NCI-H1694 (cell line): Measurements from ENCODE around the gene LAMB4.

Experiments used
- DNase-seq: peaks from one replicate; lab custom pipeline; 2025; lab: John Stamatoyannopoulos, UW

The LAMB4 gene

DNA sequence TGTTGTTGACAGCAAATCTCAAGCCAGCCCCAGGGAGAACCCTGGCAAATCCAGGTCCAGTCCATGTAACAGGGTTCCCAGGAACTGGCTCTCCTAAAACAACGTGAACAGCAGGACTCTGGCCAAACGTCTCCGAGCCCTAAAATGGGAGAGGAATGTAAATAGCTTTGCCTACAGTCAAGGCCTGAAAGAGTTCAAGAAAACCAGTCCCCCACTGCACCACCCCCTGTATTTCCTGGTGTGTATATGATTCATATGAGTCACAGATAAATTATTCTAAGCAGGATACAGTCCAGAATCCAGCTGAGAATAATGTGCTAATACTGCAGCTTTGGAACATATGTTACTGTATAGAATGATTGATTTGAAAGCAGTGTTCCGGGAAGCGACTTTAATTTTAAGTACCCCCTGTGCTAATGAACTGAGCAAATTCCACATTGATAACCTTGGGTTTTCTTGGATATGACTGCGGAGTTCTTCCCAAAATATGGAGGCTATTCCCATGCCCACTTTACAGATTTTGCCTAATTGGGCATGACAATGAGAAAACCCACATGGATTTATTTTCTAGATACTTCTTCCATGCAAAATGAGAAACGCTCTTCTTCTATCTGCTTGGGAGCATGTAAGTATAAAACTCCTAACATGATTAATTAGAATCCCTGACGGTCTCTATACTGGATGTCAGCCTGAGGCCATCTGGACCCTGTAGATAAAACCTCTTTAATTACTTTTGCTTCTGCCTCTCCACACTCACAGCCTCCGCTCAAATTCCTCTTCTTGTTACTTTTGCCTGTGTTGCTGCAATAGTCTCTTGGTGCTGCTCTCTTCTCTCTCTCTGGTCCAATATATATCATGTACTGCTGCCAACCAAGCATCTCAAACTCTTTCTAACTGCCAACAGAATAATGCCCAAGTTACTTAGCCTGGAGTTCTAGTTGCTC, 50.2 kb downstream of the LAMB4 start:
- peak; percentile 69 for DNase-seq

DNA sequence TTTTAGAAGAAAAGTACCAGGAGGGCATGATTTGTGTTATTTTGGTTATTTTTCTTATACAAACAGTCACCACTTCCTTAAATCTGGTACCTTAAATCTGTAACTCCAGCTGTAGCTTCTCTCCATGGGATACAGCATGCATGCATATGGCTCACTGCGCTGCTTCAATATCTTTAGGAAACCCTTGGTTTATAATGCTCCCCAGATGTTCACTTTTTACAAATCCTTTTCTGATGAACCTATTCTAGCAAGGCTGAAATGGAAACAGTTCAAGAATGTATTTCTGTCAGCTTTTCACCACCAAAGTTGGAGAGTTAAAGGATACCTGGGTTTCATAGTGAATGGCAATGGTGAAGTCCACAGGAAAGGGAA, 50.9 kb downstream of the LAMB4 start:
- no peak for DNase-seq

DNA sequence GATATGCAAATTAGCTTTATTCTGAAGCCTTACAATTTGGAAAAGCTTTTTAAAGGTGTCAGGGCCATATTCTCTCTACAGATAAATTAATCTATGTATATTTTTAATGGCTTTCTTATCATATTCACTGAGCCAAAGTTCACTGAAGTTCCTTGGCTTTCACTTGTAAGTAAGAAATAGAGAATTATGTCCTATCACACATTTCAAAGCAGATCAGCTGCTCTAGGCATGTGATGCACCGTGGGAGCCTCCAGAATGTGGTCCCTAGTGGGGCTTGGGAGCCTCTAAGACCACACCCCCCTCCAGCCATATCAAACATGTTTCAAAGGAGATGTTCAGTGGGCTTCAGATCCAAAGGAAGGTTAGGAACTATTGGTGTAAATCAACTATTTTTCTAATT, 51.5 kb downstream of the LAMB4 start:
- DNase-seq, result no peak

DNA sequence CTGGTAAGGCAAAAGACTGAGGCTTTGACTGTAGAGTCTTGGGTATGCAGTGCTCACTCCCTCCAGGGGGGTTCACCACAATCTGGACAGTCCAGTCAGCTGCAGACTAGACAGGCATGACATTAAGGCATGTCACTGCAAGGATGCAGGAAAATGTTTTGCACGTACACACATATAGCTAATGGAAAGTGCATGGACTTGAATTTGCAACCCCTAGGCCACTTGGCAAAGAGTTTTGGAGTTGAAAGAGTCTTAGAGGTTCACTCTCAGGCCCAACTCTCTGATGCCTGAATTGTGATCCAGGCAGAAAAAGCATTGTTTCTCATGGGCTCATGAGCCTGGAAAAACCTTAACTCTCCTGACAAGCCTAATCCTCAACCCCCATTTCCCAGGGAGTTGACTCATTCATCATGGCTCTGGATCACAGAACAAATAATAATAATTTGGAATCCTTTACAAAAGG, 51.9 kb downstream of the LAMB4 start:
- DNase-seq, result no peak

DNA sequence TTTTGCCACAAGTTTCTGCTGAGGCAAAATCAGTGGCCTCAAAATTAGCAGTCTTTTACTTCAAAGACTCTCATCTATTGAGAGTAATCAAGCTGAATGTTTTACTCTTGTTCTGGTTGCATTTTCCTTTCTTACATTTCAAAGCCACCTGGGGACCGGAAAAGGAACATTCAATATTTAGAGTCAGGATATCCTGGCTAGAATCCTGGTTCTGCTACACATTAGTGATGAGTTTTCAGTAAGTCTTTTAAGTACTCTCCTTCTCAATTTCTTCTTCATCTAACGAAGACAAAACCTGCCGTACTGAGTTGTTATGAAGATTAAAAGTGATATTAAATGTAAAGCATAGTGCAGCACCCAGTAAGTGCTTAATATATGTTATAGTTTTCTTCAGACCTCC, 52.5 kb downstream of the LAMB4 start:
- DNase-seq, result no peak

DNA sequence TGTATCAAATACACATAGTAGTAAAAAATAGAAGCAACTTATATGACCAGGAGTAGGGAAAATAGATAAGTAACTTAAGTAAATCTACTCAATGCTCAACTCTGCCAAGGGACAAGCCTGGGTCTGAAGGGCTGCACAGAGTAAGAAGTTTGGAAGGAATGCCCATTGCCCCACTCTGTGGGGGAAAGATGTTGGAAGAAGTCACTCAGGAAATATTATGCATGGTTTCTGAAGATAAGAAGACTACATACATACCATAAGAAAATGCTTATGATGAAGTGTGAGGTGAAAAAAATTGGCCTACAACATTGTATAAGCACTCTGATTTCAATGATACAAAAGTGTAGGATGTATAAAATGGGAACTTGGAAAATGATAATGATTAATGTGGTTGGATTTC, 54.0 kb downstream of the LAMB4 start:
- DNase-seq, result no peak

DNA sequence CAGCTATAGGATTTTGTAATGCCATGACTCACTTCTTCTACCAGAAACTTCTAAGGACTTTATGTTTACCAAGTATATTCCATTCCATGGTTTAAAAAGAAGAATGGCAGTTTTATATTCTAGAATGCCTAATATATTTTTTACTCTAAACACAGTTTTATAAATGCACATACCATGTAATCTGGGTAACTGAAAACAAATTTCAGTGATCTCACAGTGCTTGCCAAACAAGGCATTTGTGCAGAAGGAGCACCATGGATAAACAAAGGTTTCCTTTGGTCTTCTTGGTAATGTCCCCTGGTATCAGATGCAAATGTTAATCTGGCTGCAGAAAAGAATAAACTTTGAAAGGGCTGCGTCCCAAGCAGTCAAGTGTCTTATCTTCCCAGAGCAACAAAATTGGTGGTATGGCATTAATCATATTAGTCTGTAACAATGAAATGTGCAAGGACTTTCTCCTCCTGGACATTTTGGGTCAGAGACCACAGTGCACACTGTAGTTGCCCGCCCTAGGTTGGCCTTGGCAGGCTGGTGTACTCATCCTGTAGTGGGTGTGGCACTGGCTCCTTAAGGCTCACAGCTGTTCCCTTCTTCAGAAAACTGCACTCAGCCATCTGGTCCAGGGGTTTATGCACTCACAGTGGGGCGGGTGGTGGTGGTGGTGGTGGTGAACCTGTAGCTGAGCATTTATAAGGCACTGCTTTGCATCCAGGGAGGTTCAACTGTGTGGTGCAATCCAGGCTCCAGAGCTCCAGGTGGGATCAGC, 56.7 kb downstream of the LAMB4 start:
- DNase-seq, result peak; percentile 8

DNA sequence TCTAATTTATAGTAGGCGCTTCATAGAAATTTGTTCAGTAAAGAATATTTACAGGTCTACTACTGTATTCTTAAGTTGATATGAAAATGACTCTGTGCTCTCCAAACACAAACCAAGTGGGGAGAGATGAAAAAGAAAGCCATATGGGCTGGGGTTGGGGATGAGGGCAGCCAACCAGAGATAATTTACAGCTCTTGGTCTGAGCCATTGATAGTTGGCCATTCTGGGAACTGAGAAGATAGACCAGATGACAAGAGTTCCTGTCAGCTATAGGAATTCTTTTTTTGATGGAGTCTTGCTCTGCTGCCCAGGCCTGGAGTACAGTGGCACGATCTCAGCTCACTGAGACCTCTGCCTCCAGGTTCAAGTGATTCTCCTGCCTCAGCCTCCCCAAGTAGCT, 57.4 kb downstream of the LAMB4 start:
- DNase-seq, result peak; percentile 29

DNA sequence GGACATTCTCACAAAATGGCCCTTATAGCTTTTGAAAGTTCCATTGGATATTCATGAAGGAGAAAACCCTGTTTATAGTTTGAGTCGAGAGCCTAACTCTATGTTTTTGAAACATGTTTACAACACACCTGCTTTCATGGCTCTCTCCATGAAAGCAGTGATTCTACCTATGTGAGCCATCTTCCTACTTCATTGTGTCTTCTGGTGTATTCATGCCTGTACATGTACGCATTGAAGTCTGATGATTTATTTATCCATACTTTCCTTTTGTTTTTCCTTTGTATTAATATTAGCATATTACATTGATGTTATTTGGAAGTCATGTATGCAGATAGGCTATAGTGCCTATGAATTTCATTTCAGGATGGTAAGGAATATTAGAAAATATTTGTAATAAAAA, 58.0 kb downstream of the LAMB4 start:
- DNase-seq, result no peak

DNA sequence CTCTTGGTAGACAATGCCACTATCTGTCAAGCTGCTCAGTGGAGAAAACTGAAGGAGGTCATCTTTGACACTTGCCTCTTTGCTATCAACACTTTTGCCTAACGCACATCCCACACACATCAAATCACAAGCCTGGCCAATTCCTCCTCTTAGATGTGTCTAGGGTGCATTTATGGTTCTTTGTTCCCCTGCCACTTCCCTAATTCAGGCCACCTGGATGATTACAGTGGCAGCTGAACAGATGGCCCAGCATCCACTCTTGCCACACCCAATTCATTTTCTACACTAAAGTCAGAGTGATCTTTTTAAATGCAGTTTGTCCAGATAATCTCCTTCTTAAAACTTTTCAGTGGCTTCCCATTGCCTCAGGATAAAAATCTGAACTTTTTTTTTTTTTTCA, 58.6 kb downstream of the LAMB4 start:
- peak; percentile 62 for DNase-seq

DNA sequence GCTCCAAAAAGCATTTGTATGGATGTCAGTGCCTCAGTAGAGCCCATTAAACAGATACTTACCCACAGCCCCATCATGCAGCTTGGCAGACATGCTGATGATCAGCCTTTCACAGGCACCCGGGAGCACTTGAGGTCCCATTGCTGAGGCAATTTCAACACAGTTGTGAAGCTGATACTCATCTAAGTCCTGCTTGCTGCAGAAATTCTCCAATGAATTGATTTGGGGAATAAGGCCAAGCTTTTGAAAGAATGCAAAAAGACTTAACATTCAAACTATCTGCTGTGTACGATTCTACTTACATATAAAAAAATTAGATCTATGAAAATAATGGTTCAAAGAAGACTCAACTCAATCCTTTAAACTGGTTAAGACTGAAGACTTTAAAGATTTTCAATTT, 60.5 kb downstream of the LAMB4 start:
- DNase-seq, result no peak

DNA sequence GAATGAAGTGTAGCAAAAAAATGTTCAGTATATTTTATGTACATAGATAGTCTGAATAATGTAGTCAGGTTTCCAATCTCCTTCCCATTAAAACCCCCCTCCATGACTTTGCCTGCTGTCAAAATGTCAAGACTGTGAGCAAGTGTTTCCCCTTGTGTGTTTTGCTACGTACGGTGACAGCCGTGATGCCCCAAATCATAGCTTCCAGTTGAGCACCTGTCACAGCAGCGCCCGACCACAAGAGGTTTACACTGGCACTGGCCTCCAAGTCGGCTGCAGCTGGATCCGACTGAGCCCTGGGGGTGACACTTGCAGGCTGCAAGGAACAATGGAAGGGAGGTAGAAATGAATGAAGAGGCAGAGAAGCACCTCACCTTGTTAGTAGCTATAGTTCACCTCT, 62.3 kb downstream of the LAMB4 start:
- DNase-seq, result no peak

DNA sequence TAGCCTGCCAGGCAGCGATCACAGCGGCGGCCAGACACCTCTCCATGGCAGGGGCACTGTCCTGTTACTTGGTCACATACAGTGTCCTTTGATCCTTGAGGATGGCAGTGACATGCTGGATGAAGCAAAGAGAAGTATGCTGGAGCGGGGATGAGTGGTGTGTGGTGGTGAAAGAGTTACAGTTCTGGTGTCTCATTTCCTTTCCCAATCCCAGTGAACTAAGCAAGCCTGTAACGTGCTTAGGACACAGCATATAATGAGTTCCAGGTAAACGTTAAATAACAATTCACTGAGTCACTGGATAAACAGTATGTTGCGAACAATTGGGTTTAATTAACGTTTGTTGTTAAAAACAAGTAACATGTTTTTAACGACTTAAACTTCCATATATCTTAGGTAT, 63.7 kb downstream of the LAMB4 start:
- no peak for DNase-seq

DNA sequence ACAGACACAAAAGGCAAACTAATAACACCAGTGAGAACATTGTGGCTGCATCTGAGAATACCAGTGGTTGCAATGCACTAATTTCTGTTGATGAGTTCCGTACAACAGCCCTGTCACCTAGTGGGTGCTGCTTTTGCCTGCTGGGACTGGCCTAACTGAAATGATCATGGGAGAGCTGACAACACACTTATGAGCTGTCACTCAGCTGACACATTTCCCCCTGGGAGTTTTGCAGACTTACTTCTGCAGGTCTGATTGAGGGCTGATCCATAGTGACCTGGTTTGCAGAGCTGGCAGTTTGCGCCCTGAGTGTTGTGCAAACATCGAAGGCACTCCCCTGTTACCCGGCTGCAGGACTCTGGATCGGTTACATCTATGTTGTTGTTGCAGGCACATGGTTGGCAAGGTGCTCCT, 66.6 kb downstream of the LAMB4 start:
- no peak for DNase-seq

DNA sequence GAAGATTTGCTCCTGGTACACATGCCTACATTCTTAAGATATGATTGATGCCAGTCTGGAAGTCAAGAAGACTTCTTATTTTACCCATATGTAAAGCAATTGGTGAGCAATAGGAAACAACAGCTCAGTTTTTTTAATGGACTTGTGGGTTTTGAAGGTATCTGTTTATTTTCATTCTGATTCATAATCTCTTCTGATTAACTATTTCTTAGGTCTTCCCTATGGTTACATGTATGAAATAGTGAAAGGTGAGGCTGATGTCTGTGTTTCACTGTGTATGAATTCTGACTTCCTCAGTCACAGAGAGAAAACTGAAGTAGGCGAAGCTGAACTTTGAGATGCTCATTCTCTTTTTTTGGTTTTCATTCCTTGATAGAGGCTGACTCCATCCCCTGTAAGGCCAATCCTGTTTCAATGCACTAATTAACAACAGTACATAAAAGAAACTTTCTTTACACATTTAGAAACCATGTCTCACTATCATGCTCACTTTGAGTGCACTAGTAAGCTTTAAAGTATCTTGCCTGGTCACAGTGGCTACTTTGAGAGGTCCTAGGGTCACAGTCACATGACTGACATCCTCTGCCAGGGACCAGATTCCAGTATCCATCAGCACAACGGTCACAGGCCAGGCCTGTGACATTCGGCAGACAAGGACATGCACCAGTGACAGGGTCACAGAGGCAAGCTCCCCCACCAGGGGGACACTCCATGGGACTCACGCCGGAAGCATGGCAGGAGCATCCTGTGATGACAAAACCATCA, 67.7 kb downstream of the LAMB4 start:
- DNase-seq, result no peak

DNA sequence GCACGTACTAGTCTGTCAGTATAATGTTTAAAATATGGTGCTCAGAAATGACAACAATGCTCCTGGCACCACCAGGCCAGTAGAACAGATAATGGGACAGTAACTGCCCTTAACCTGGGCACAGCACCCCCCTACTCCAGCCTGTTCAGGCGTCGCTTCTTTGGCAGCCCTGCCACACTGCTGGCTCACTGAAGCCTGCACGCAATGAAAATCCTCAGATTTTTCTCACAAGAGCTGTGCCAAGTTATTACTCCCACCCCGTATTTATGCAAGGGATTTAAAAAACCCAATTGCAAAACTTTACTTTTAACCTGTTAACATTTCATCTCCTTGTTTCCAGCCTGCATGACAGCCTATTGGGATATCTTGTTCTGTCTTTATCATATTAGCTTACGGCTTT, 70.6 kb downstream of the LAMB4 start:
- no peak for DNase-seq

DNA sequence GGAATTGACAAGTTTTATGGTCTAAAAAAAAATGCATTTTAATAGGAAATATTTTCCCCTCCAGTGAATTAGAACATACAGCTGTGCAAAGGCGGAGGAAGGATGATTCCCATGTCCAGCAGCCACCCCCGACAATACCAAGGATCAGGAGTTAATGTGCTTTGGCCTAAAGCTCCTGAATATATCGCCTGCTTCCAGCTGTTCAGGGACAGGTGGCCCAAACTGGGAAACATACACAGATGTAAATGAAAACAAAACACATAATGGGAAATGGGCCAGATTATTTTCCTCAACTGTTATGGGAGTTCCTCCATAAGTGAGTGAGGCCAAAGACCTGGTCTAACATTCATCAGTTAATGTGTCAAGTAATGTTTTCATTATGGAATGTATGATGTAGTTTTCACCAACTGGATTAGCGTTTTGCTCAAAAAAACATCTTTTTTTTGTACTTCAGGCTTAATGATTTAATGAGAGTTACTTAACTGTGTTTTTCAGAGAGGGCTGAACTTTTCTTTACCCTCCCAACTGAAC, 72.1 kb downstream of the LAMB4 start:
- DNase-seq, result peak; percentile 13

DNA sequence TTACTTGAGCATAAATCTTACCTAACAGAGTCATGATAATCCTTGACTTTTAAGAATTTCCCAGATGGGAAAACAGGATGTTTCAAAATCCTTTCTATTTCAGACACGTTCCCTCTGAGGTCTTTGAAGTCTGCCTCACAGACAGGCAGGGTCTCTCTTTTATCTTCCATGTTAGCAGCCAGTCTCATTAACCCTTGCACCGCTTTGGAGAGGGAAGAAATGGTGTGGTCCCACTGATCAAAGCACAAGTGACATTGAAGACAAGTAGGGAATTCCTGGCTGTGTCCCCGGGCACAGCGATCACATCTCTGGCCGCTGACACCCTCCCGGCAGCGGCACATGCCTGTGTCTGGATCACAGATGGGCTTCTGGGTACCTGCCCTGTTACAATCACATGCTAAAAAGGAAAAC, 74.5 kb downstream of the LAMB4 start:
- DNase-seq, result no peak

DNA sequence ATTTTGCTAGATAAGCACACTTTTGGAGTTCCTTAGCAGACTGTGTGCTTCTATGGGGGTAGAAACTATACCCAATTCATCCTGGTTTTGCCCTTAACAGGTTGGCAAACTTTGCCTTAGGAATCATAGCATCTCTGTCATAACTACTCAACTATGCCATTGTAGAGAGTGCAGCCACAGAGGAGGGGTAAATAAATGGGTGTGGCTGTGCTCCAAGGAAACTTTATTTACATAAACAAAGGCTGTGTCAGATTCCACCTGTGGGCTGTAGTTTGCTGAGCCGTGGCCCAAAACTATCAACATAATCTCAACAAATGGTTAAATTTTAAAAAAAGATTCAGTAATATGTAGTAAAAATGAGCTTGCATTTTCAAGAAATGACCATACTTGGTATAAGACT, 75.6 kb downstream of the LAMB4 start:
- no peak for DNase-seq

DNA sequence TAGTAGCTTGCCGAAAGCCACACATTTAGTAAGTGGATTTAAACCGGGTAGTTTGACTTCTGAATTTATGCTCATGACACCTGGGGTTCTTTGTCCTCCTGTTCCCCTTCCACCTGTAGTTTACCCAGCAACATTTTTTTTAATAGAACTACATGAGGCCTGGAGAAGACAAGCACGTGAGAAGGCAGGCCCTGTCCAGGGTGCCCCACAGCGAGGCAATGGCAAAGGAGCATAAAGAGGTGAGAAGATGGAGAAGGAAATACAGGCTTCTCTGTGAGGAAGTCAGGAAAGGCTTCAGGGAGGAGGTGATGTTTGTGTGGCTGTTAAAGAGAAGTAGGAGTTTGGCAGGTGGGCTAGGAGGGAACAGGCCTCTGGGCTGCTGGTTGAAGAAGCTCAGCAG, 76.9 kb downstream of the LAMB4 start:
- no peak for DNase-seq

DNA sequence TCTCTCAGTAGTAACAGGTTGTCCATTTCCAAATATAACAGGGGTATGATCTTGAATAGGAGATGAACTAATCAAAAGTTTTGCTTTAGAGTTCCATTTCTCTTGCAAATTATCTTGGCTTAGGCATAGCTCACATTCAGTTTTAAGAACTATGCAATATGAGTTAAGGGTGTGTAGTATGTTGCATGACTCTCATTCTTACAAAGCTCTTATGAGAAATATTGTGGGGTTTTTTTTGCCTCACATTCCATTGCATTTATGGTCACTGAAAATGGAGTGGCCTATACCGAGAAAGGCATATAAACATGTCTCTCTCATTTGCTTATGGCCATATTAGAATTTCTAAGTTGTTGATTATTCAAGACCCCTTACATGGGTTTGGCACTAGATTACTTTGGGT, 78.7 kb downstream of the LAMB4 start:
- no peak for DNase-seq

DNA sequence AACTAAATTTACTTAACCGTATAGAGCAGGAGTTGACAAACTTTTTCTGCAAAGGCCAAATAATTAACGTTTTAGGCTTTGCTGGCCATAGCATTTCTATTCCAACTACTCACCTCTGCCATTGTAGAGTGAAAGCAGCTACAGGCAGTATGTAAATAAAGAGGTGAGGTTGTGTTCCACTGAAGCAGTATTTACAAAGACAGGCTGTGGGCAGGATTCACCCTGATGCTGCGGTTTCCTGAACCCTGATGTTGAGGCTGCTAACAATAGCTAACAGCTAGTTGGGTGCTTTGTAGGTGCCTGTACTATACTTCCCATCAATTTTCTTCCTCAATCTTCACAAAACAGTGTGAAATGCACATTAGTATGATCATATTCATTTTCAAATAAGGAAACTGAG, 80.2 kb downstream of the LAMB4 start:
- DNase-seq, result no peak
